GM12878 (cell line): ENCODE data around the gene CWC22. TPM values are rescaled to one million over a fixed set of nuclear protein-coding genes. Genes with fewer than 3 reads are reported as not detected.

ENCODE experiments used
- ATAC-seq: fragments of 200-7000 bp; cut with Tn5 transposase; 3 replicates; pipeline ENCODE4 v1.9.1; 2020; ENCODE audit warnings: mild to moderate bottlenecking, moderate library complexity
- BruUV-seq: library from RNA; stranded (reverse); fragments of 400-500 nt; replicated peaks from 2 replicates; lab custom pipeline; 2021; lab: Mats Ljungman, UMichigan
- CTCF ChIA-PET: fragments of 300-600 bp; sonication (Branson Sonifier 250); formaldehyde crosslinking; extraction: SDS; loops from one replicate; lab custom pipeline; 2021; ENCODE audit warnings: inconsistent platforms; lab: Yijun Ruan, JAX
- POLR2A ChIA-PET: fragments of 350-600 bp; formaldehyde crosslinking; extraction: SDS; loops from one replicate; lab custom pipeline; 2021; ENCODE audit warnings: inconsistent platforms; lab: Charles Lee
- RAD21 ChIA-PET: fragments of 300-600 bp; sonication (Branson Sonifier 250); formaldehyde crosslinking; loops from one replicate; lab custom pipeline; 2023; ENCODE audit warnings: antibody characterized with exemption; ENCODE audit not compliant: unreplicated experiment; lab: Charles Lee
- SMC1A ChIA-PET: fragments of 300-600 bp; sonication (Branson Sonifier 250); formaldehyde crosslinking; loops from one replicate; lab custom pipeline; 2023; ENCODE audit not compliant: unreplicated experiment, uncharacterized antibody; lab: Charles Lee
- DNase-seq: peaks from one replicate; pipeline ENCODE4 v3.0.0-alpha.2; 2011; ENCODE audit warnings: low read depth, low spot score
- FAIRE-seq: peaks from 3 replicates; lab custom pipeline; 2011; peaks lifted over from hg19 to GRCh38; lab: Jason Lieb, UNC
- H2AFZ ChIP-seq: 2 replicates; pipeline ENCODE4 v1.6.0; 2011; ENCODE audit warnings: low read depth, low read length, control low read depth; ENCODE audit not compliant: control insufficient read depth
- H3K27ac ChIP-seq: 2 replicates; pipeline ENCODE4 v1.5.1; 2011; ENCODE audit warnings: control low read depth; ENCODE audit not compliant: control insufficient read depth, insufficient read depth
- H3K27me3 ChIP-seq, 2 experiments: replicated peaks in 1 of 2; 2 replicates each; pipeline versions ENCODE4 v1.6.0 to v1.6.1; 2011; ENCODE audit warnings: low read length in 1 of 2; ENCODE audit not compliant: control insufficient read depth in 2 of 2, insufficient read depth in 2 of 2
- H3K36me3 ChIP-seq, 2 experiments: 2 replicates each; pipeline ENCODE4 v1.5.1; 2011; ENCODE audit warnings: low read length in 1 of 2; ENCODE audit not compliant: control insufficient read depth in 2 of 2, insufficient read depth in 2 of 2
- H3K4me1 ChIP-seq: 2 replicates; pipeline ENCODE4 v1.6.1; 2011; ENCODE audit warnings: mild to moderate bottlenecking, low read length, moderate library complexity, mixed read lengths; ENCODE audit not compliant: control insufficient read depth, insufficient read depth
- H3K4me2 ChIP-seq: 2 replicates; pipeline ENCODE4 v1.6.0; 2011; ENCODE audit warnings: control low read depth; ENCODE audit not compliant: control insufficient read depth, insufficient read depth
- H3K4me3 ChIP-seq: fragments of 200-600 bp; sonication (generic); 2 replicates; pipeline ENCODE4 v1.5.1; 2016
- H3K79me2 ChIP-seq: 2 replicates; pipeline ENCODE4 v1.6.0; 2011; ENCODE audit warnings: low read length; ENCODE audit not compliant: control insufficient read depth, insufficient read depth
- H3K9ac ChIP-seq: 2 replicates; pipeline ENCODE4 v1.8.0; 2011; ENCODE audit warnings: low read length, control low read depth, mixed read lengths; ENCODE audit not compliant: control insufficient read depth, insufficient read depth
- H3K9me3 ChIP-seq: replicated peaks from 3 replicates; pipeline ENCODE4 v1.5.1; 2011; ENCODE audit warnings: mild to moderate bottlenecking, low read length; ENCODE audit not compliant: control insufficient read depth, insufficient read depth
- H4K20me1 ChIP-seq: 2 replicates; pipeline ENCODE4 v1.6.0; 2011; ENCODE audit not compliant: control insufficient read depth, insufficient read depth
- CUX1 ChIP-seq: IDR thresholded peaks from 2 replicates; pipeline ENCODE4 v1.6.1; 2012; ENCODE audit warnings: improper control_type of control experiment, low read depth, low read length; ENCODE audit not compliant: insufficient replicate concordance
- FOS ChIP-seq: IDR thresholded peaks from 3 replicates; pipeline ENCODE4 v1.6.1; 2011; ENCODE audit warnings: borderline replicate concordance; ENCODE audit not compliant: insufficient read length; ENCODE audit errors: extremely low read depth
- KDM1A ChIP-seq: fragments of 200-600 bp; sonication (generic); IDR thresholded peaks from 2 replicates; pipeline ENCODE4 v1.6.1; 2016; ENCODE audit warnings: borderline replicate concordance
- POLR2AphosphoS2 ChIP-seq: IDR thresholded peaks from 2 replicates; pipeline ENCODE4 v1.6.1; 2011; ENCODE audit warnings: low read depth, mild to moderate bottlenecking, low read length, improper control_type of control experiment, moderate library complexity
- RELA ChIP-seq: fragments of 450-650 bp; IDR thresholded peaks from 2 replicates; pipeline ENCODE4 v1.8.0; 2014; ENCODE audit warnings: borderline replicate concordance; ENCODE audit not compliant: partially characterized antibody
- SREBF1 ChIP-seq: IDR thresholded peaks from 2 replicates; pipeline ENCODE4 v1.6.1; 2012; ENCODE audit warnings: mild to moderate bottlenecking, low read length
- STAT1 ChIP-seq: fragments of 450-650 bp; conservative IDR thresholded peaks from 2 replicates; pipeline ENCODE4 v1.6.1; 2014; ENCODE audit warnings: antibody characterized with exemption, mild to moderate bottlenecking
- ZNF384 ChIP-seq: IDR thresholded peaks from 2 replicates; pipeline ENCODE4 v1.6.1; 2012; ENCODE audit warnings: low read depth, mild to moderate bottlenecking, low read length, improper control_type of control experiment, borderline replicate concordance
- ZSCAN29 ChIP-seq: fragments of 450-650 bp; IDR thresholded peaks from 2 replicates; pipeline ENCODE4 v1.6.1; 2017; ENCODE audit warnings: mild to moderate bottlenecking, moderate library complexity
- WGBS: methylation state at CpG from one replicate; pipeline ENCODE4 v1.1.6; 2016; ENCODE audit warnings: low lambda C conversion rate; ENCODE audit not compliant: insufficient replicate concordance, insufficient coverage; ENCODE audit errors: missing lambda C conversion rate; 5-methylcytosine and 5-hydroxymethylcytosine counted together
- in situ Hi-C: fragments of 300-500 bp; cut with MboI; formaldehyde crosslinking; loops from 9 replicates; pipeline ENCODE4 v1.14.3; 2018; ENCODE audit warnings: mixed read lengths
- intact Hi-C: fragments of 100-400 bp; cut with micrococcal nuclease; formaldehyde crosslinking; loops from one replicate; pipeline ENCODE4 v1.14.2; 2022; ENCODE audit not compliant: unreplicated experiment
- polyA plus RNA-seq, 11 experiments: library from polyadenylated mRNA; depleted of rRNA in 4 of 11; unstranded in 6 of 11; stranded (reverse) in 5 of 11; fragments of >200 nt; fragmentation: Nextera tagmentation in 4 of 11; fragmentation: Illumina TruSeq in 1 of 11; extraction: Ambion mirVana in 4 of 11; extraction: Trizol in 1 of 11; gene quantifications; 1 replicate in 1 of 11; 2 replicates in 10 of 11; pipeline versions ENCODE4 v1.2.1 to v1.2.3, GENCODE V29; 2011 to 2016; ENCODE audit warnings: inconsistent platforms in 2 of 11, missing spikeins in 2 of 11, low read depth in 1 of 11
- total RNA-seq, 4 experiments: library from RNA; depleted of rRNA in 3 of 4; stranded (reverse); fragments of >200 nt in 3 of 4; fragmentation: Illumina TruSeq in 1 of 4; extraction: Trizol in 1 of 4; gene quantifications; 2 replicates each; pipeline versions ENCODE4 v1.2.1 to v1.2.3, GENCODE V29; 2013 to 2021

Gene CWC22
- total and polyA plus RNA-seq, 10 of the 15 experiments (the other 5 are each of a cell fraction or from before 2014, with no cell fraction given): 8.2 to 38.5 (median 26.3) TPM

DNA sequence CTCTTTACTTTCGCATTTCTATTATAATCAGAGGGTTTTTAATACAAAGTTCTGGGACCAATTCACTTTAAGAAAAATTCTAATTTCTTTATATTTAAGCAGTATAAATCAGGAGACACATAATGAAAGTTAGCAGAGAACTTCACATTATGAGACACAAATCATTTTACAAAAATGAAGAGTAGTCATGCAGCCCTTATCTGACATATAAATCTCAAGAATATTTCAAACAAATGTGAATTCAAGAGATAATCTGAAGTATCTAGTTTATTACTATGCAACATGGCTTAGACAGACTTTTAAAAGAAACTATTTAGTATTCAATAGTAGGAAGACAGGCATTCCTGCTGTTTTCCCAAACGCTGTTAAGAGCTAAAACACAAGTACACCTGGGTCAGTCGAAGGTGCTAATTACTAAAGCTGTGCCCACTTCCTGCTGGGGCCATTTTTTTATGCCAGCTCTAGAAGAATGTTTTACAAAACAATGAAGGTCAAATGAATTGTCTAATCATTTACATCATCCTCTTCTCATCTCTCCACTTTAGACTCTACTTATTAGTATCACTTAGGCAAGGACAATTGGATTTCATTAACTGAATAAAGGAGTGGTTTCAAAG is 40.2 kb downstream of the CWC22 start (continued):
- no peak for TF ChIP-seq CUX1
- no peak for TF ChIP-seq RELA
- no peak for TF ChIP-seq ZSCAN29

- DNase-seq (no peak), FAIRE-seq (no peak), ATAC-seq (no peak)
- no peaks in the 10 kb centered on the region for H4K20me1 ChIP-seq
- no peaks in the 10 kb centered on the region for H3K27me3 ChIP-seq
- peaks cover 0 to 4% of the 10 kb centered on the region in 2 experiments; a peak in 2 of 4 replicates for H3K36me3 ChIP-seq
- 89% methylated on average over 7 of the region's 7 CpGs for WGBS
- no peaks in the 10 kb centered on the region for H3K4me1 ChIP-seq
- H3K4me2 ChIP-seq: no peak overlapping the region
- in situ Hi-C loops (no loop called here), intact Hi-C loops (no loop called here)
- H2AFZ ChIP-seq: no peak overlapping the region
- H3K79me2 ChIP-seq: no peaks in the 10 kb centered on the region
- CTCF ChIA-PET: no interaction called here
- BruUV-seq: no TSS peak
- H3K4me3 ChIP-seq: no peak overlapping the region
- RAD21 ChIA-PET: no interaction called here
- H3K9me3 ChIP-seq: no peaks in the 10 kb centered on the region
- POLR2A ChIA-PET: no interaction called here
- H3K27ac ChIP-seq: no peak overlapping the region
- no peak overlapping the region for H3K9ac ChIP-seq
- SMC1A ChIA-PET: interaction anchor here (1.2 kb wide), 2 partner anchors 10 to 17 kb away, joined by 3 to 4 read pairs; no protein-coding TSS in a partner anchor
- no peak for TF ChIP-seq POLR2AphosphoS2
- no peak for TF ChIP-seq FOS
- TF ChIP-seq ZNF384: no peak
- TF ChIP-seq SREBF1: no peak
- TF ChIP-seq CUX1: no peak
- no peak for TF ChIP-seq KDM1A
- no peak for TF ChIP-seq STAT1
Measured at GRCh38 chr2:179965291-179966258, 41.5 kb downstream of the CWC22 start.
